Measurements from ENCODE around the gene EXD3. TPM values are rescaled to one million over a fixed set of nuclear protein-coding genes. Genes with fewer than 3 reads are reported as not detected.

Gene EXD3
- total and polyA plus RNA-seq, 9 of the 15 experiments (the other 6 are each of a cell fraction or from before 2014, with no cell fraction given): 0.29 to 12.5 (median 3.9) TPM

DNA sequence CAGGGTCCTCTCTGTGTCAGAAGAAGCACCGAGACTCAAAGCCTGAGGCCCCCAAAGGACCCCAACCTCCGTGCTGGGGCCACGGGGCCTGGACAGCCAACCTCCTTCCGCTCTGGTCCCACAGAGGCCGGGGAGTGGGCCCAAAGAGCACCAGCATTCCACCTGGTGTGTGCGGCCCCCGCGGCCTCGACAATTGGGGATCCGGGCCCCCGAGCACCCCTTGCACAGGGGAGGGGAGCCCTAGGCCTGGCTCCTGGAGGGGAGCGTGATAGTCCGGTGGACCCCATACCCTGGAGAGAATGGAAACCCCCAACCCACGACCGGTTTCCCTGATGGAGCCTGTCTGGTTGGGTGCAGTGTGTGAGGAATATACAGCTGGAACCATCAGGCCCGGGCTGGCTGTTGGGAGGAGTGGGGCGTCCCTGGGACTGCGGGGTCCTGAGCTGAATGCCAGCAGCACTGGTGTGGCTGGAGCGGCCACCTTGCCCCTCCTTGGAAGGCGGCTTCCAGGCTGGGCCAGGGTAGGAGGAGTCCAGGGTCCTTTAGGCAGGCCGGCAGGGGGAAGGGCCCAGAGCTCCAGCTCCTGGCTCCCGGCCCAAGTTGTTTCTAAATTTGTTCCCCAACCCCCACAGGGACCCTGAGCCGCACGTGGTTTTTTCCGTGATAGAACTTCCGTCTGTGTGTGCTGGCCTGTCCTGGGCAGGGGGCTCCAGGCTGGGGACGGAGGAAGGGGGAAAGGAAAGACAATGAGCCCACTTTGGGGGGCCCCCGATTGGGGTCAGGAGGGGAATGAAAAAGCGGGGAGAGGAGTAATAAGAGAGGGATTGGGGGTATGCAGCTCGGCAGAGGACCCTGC is 146.3 kb downstream of the EXD3 start (continued):
- TF ChIP-seq YY1 (IDR thresholded peaks at IDR 0.05; ENCODE audit: borderline replicate concordance in 1 of 3, control insufficient read depth in 1 of 3, extremely low read depth in 1 of 3, insufficient read depth in 3 of 3, insufficient read length in 1 of 3, insufficient replicate concordance in 2 of 3, low read depth in 1 of 3, low read length in 2 of 3) (peak in 1 of 3 experiments; percentile 6), RBM17 (IDR thresholded peaks at IDR 0.05; ENCODE audit: borderline replicate concordance, low read depth, low read length) (no peak), ZNF830 (CRISPR knock-in tag; IDR thresholded peaks at IDR 0.05) (no peak), ZNF76 (CRISPR knock-in tag; IDR thresholded peaks at IDR 0.05; ENCODE audit: borderline replicate concordance) (no peak), SAP30 (IDR thresholded peaks at IDR 0.05; ENCODE audit: borderline replicate concordance, insufficient read depth, low read depth, low read length, poor library complexity, severe bottlenecking) (no peak), EP400 (IDR thresholded peaks at IDR 0.05) (peak; percentile 93), ZC3H4 (CRISPR knock-in tag; IDR thresholded peaks at IDR 0.05; ENCODE audit: borderline replicate concordance) (no peak), KDM1A (IDR thresholded peaks at IDR 0.05) (peak in 1 of 2 experiments; percentile 6; a peak in 1 of 4 replicates), GATAD2B (IDR thresholded peaks at IDR 0.05; ENCODE audit: borderline replicate concordance) (peak; percentile 43), GATAD2A (IDR thresholded peaks at IDR 0.05) (0 out of 2 replicates have a peak, but pooled peaks have one; percentile 86), FOXA3 (CRISPR knock-in tag; conservative IDR thresholded peaks at IDR 0.05 in 1 of 2, IDR thresholded peaks at IDR 0.05 in 1 of 2) (no peak), HDAC1 (IDR thresholded peaks at IDR 0.05) (peak; percentile 45 to 79; a peak in 2 of 4 replicates), RHOXF2B (CRISPR knock-in tag; conservative IDR thresholded peaks at IDR 0.05) (no peak), TARDBP (IDR thresholded peaks at IDR 0.05) (no peak)
- TF ChIP-seq, protein P1, sequence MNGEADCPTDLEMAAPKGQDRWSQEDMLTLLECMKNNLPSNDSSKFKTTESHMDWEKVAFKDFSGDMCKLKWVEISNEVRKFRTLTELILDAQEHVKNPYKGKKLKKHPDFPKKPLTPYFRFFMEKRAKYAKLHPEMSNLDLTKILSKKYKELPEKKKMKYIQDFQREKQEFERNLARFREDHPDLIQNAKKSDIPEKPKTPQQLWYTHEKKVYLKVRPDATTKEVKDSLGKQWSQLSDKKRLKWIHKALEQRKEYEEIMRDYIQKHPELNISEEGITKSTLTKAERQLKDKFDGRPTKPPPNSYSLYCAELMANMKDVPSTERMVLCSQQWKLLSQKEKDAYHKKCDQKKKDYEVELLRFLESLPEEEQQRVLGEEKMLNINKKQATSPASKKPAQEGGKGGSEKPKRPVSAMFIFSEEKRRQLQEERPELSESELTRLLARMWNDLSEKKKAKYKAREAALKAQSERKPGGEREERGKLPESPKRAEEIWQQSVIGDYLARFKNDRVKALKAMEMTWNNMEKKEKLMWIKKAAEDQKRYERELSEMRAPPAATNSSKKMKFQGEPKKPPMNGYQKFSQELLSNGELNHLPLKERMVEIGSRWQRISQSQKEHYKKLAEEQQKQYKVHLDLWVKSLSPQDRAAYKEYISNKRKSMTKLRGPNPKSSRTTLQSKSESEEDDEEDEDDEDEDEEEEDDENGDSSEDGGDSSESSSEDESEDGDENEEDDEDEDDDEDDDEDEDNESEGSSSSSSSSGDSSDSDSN (IDR thresholded peaks at IDR 0.05; ENCODE audit: borderline replicate concordance in 1 of 2, low read depth in 2 of 2, low read length in 2 of 2): no peak
